Measurements from ENCODE around the gene APOF. TPM values are rescaled to one million over a fixed set of nuclear protein-coding genes. Genes with fewer than 3 reads are reported as not detected.

The APOF gene
- total RNA-seq, 1 experiment from 2014 or later, result not detected

GRCh38 chr12:56387152-56387736 is 24.6 kb upstream of the APOF start:
- Histone ChIP-seq H3K23me2 (ENCODE audit: insufficient read length, low read depth, low read length, poor library complexity, severe bottlenecking) (no peaks in the 10 kb centered on the region), H3K27ac (ENCODE audit: insufficient read length, low read depth, low read length) (no peak overlapping the region), H3T11ph (ENCODE audit: low read length) (no peak overlapping the region), H2AFZ (ENCODE audit: low read length) (no peak overlapping the region), H3K4ac (ENCODE audit: low read depth, low read length) (no peak overlapping the region), H4K91ac (ENCODE audit: insufficient read length, low read depth, low read length) (no peak overlapping the region), H3K4me2 (ENCODE audit: insufficient read depth, insufficient read length, low read length) (no peak overlapping the region), H3K79me1 (ENCODE audit: insufficient read depth, low read depth, low read length, poor library complexity, severe bottlenecking) (no peaks in the 10 kb centered on the region), H3K9ac (ENCODE audit: extremely low read depth, insufficient read length, low read length) (no peak overlapping the region), H3K56ac (ENCODE audit: insufficient read length, low read depth, low read length) (no peak overlapping the region), H2BK12ac (ENCODE audit: insufficient read length, low read depth, low read length) (no peak overlapping the region), H2BK120ac (ENCODE audit: low read depth, low read length, poor library complexity, severe bottlenecking) (no peak overlapping the region), H3K4me1 (ENCODE audit: insufficient read depth, low read length) (no peaks in the 10 kb centered on the region), H3K79me2 (ENCODE audit: insufficient read depth, low read length) (no peaks in the 10 kb centered on the region), H2BK5ac (ENCODE audit: insufficient read length, low read length) (no peak overlapping the region), H3K27me3 (ENCODE audit: insufficient read depth, low read length) (no peaks in the 10 kb centered on the region), H4K20me1 (ENCODE audit: control insufficient read depth, insufficient read depth, insufficient read length) (no peaks in the 10 kb centered on the region), H2AK5ac (ENCODE audit: insufficient read length, low read length) (no peak overlapping the region), H3K18ac (ENCODE audit: insufficient read length, low read depth, low read length) (no peak overlapping the region), H3K14ac (ENCODE audit: insufficient read depth, low read length) (no peak overlapping the region), H3K23ac (ENCODE audit: insufficient read length, low read depth, low read length) (no peak overlapping the region), H2BK15ac (ENCODE audit: low read depth, low read length) (no peak overlapping the region), H4K5ac (ENCODE audit: insufficient read length, low read depth, low read length) (no peak overlapping the region), H4K8ac (replicated peaks; ENCODE audit: insufficient read length, low read depth, low read length) (no peak overlapping the region), H2BK20ac (ENCODE audit: low read depth, low read length, poor library complexity, severe bottlenecking) (no peak overlapping the region), H3K9me3 (ENCODE audit: control insufficient read depth, low read depth, low read length) (no peaks in the 10 kb centered on the region)
- H3K27me3 Mint-ChIP-seq (ENCODE audit: low read depth), result peaks cover 5% of the 10 kb centered on the region; the same call in 1 of the 2 replicates
- H3K9me3 Mint-ChIP-seq, result peaks cover 5% of the 10 kb centered on the region in 2 experiments; a peak in 2 of 5 replicates
- no peak overlapping the region for H3K4me3 Mint-ChIP-seq
- H3K27ac Mint-ChIP-seq, result no peak overlapping the region; a peak in 2 of 7 replicates
- no peak for TF ChIP-seq CTCF (conservative IDR thresholded peaks at IDR 0.05)
- DNase-seq, result no peak
- no peaks in the 10 kb centered on the region for H3K36me3 Mint-ChIP-seq (ENCODE audit: insufficient read depth in 1 of 3, low read depth in 3 of 3)
- peaks cover 8 to 10% of the 10 kb centered on the region in 2 experiments for H3K4me1 Mint-ChIP-seq
- no CpG with 5 or more reads among the region's 7 CpGs for WGBS (ENCODE audit: extremely low coverage, insufficient read length, low lambda C conversion rate)
